HG02623 (cell line): ENCODE results near the gene BLTP2.
"Not testable (repeated sequence)": the region's sequence is repeated elsewhere in the genome, so short reads cannot be mapped to it uniquely, and the experiment has no call there.

Experiments used
- ATAC-seq: cut with Tn5 transposase; IDR thresholded peaks from one replicate; pipeline ENCODE4 v1.9.1; 2021; ENCODE audit warnings: moderate library complexity; ENCODE audit not compliant: unreplicated experiment

BLTP2 gene

DNA sequence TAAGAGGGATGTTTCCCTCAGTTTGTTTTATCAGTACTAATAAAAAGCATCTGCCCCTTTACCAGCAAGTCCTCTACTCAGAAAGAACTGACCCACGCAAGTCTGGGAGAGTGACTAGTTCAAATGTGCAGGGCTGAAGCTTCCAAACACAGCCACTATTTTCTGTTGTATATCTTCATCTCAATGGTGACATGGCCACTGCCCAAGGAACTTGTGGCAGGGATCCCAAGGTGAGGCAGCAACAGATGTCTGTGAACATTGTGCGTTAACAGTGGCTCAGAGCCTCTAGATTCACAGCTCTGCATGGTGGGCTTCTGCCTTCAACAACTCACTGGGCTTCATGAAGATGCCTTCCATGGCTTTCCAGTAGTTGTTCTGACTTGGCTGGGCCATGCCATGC, 3.7 kb upstream of the BLTP2 start:
- ATAC-seq = no peak

DNA sequence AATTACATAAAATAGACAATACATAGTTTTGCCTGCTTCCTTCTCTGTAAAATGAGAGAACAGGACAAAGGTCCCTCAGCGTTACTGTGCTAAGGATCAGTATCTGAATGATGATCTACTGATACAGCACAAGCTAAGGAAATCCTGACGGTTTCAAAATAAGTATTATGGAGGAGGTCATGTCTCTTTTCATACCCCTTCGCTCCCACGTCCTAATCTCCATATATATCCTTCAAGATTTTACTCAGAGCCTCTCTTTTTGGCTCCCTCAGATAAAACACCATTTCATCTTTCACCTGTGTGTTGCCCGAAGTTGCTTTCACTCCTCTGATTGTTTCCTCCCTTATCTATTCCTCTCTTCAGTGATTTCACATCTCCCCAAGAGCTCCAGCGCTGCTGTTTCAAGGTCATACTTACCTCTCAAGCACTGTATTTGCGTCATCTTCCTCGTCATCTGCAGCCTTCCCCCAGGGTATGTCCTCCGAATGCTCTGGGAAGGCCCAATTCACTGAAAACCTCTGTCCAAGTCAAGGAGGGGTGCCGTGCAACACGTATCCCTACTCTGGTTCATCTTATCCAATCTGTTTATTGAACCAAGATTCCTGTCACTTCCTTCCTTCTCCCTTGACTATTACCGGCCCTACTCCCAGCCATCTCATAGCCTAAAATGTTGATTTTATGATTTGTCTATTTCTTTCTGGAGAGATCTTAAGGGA, 1.2 kb upstream of the BLTP2 start:
- no peak for ATAC-seq

DNA sequence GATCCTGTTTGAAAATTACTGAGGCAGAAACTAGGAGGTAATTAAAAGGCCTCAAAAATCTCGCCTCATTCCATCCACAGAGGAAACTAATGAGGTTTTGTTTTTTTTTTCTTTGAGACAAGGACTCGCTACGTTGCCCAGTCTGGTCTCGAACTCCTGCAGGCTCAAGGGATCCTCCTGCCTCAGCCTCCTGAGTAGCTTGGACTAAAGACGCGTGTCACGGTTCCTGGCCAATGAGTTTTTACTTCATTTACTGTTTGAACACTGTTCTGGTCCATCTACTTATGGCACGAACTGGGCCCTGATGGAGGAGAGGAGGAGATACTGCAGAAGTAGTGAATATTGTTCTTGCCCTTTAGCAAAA, 600 bp upstream of the BLTP2 start:
- no peak for ATAC-seq

DNA sequence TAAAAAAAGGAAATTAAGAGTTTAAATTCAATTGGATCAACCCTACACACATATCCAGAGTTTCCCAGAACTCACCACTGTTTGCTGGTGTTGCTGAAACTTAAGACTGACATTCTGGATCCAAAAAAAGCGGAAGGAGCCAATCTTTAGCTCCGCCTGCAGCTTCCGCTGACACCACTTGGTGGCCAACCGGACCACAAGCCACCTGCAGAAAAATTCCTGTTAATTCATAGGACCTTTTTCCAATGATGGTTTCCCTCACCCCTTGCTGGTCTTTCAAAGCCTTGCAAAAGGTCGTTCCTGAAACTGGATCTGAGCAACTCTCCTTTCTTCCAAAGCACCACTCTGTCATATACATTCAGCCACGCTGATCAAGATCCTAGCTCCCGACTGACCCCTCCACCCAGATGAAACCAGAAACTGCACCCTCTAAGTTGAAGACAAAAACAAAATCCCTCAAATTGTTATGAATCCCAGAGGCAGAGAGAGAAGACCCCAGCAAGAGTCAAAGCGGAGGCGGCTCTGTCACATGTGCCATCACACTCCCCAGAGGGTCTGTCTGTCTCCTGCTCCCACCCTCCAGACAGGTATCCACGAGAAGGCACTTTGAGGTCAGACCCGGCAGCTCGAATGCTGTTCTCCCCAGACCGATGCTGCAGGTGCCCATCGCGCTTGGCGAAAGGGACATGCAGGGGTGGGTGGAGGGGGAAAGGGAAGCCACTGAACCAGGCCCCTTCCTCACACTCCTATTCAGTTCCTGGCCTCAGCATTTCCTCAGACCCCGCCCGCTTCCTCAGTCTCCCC, 773 bp downstream of the BLTP2 start:
- peak; percentile 9 for ATAC-seq

DNA sequence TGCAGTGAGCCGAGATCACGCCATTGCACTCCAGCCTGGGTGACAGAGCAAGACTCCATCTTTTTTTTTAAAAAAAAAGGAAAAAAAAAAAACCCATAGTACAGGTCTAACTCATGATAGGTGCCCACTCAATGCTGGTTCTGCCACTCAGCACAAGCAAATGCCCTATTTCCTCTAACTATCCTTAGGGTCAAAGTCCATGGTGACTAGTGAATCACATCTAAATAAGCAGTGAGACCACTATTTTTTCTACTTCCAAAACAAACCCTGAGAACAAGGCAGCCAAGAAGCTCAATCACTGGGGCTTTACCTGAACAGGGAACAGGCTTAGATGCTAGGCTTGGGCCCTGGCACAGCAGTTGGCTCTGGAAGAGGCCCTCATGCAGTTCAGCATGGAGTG, 3.4 kb downstream of the BLTP2 start:
- no peak for ATAC-seq

DNA sequence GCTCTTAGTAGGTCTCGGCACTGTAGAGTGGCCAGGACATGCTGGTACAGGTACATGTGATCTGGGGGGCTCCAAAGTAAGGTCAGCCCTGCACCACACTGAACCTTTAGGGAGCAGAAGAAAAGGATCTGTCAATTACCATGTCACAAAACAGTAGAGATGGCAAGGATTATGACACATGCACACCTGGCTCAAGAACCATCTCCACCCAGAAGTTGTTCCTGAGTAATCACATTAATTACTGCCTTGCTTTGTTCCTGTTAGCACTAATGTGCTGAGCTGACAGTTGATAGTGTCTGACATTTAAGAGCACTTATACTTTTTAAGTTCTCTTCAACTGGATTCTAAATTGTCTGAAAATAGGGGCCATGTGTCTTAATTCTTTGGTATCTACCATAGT, 9.5 kb downstream of the BLTP2 start:
- no peak for ATAC-seq

DNA sequence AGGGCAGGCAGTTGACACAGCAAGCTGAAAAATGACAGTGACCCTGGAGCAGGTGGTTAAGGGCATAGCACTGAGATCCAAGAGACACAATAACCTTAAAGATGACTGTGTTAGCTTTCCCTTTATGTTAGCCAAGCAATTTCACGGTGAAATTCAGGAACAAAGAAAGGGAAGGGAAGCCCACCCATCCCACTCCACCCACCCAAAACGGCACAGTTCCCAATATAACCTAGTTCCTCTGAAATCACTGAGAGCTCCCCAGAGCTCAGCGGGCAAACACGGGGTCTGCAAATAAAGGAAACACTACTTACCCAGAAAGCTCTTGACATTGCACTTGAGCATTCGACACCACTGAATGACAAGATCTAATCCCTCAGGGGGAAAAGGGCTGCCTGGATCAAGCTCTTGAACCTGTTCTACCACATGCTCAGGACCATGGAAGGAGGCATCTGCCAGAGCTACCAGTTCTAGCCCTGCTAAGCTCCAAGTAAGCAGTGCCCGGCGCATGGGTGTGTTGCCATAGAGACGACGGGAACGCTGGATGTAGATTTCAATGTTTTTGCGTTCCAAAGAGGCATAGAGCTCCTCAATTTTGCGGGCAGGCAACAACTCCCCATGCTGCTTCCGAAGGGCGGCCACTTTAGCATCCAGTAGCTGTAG, 10.6 kb downstream of the BLTP2 start:
- ATAC-seq = no peak

DNA sequence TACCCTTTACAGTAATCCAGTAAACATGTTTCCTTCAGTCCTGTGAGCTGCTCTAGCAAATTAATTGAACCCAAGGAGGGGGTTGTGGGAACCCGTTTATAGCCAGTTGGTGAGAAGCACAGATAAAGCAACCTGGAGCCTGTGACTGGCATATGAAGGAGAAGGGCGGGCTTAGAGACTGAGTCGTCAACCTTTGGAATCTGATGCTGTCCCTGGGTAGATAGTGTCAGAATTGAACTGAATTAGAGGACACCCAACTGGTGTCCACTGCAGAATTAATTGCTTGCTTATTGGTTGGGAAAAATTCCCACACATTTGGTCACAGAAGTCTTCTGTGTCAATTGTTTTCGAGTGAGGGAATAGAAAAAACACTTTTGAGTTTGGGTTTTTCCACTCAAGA, 18.1 kb downstream of the BLTP2 start:
- no peak for ATAC-seq

DNA sequence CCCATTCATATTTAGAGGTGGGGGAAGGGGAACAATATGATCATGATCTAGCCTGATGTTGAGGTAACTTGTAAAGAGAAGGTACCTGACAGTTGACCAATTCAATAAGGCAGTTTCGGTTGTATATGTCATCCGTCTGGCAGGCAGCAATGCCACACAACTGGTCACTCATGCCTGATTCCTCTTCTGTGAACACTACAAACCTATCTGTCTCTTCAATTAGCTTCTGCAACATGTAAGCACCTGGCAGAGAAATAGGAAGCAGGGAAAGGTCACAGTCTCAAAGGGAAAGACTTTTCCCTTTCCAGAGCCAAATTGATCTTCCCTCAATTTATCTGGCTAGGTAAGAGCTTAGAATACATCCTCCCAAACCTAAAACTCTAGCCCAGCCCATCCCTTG, 20.8 kb downstream of the BLTP2 start:
- ATAC-seq = no peak

DNA sequence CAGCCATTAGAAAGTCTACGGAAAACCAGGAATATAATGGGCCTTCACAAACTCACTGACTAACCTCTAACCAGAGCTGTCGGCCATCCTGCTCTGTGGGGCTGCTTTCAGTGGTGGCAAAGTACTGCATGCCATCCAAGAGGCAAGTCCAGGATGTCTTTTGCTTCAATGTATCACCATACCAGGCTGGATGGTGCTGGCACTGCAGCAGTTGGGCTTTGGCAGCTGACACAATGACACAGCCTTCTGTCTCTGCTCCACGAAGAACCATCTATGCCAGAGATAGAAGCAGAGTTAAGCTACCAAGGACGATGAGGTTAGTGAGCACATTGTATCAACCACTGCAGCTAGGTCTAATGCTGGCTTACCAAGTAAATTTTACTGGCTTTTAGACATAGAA, 21.3 kb downstream of the BLTP2 start:
- ATAC-seq = no peak

DNA sequence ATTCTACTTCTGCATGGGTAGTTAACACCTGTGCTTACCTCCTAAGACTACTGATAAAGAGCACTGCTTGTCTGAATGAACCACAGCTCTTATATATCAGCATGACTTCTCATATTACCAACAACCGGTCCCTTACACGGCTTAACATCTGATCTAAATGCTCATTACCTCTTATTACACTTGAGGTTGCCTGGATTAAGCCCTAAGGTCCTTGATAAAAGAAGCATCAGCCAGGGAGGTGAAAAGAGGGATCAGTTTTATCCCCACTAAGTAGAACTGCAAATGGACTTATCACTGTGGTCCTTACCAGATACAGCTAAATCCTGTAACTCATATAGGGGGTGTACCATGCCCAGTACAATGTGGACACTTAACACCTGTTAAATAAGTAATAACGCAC, 22.8 kb downstream of the BLTP2 start:
- no peak for ATAC-seq

DNA sequence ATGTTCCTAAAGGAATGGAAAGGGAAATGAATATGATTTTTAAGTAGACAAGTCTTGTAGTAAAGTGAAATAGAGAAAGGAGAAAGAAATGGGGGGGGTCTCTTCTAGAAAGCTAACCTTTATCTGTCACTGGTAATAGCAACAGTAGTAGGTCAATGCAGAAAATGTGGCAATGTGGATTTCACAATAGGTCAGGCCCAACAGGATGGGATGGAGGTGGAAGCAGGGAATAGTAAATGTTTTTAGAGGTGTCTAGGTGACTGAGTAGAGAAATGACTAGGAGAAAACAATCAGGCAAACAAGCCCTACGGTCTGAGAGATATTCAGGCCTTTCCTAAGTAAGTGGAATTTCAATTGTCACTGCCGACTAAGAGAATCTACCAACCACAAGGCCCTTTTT, 24.9 kb downstream of the BLTP2 start:
- ATAC-seq = no peak

DNA sequence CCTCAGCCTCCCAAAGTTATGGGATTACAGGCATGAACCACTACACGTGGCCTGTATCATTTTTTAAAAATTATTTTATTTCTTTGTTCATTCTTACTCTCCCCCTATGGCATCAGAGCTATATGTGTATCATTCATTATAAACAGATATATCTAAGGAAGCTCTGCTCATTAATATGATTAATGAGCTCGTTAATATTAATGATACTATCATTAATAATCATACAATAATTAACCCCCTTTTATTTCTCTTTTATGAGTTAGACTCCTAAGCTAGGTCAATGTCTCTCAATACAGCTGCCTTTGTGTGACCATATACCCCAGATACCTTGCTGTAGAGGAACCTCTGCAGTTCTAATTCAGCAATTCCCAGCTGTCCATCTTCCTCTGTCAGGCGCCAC, 26.5 kb downstream of the BLTP2 start:
- ATAC-seq = no peak

DNA sequence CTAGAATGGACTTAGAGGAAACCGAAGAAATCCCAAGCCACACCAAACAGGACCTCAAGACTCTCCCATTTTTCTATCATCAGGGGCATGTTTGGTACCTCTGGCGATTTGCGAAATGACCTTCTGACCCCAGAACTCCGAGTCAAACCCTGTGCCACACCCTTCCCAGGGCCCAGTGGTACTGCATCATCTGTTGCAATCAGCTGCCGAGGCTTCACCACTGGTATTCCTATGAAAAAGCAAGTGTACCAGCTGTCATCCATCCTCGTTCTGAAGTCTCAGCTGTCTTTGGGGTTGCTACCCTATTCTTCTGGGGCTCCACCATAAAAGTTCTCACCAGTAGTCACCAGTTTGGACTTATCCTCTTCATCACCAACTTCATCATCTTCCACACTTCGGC, 28.7 kb downstream of the BLTP2 start:
- ATAC-seq = no peak

DNA sequence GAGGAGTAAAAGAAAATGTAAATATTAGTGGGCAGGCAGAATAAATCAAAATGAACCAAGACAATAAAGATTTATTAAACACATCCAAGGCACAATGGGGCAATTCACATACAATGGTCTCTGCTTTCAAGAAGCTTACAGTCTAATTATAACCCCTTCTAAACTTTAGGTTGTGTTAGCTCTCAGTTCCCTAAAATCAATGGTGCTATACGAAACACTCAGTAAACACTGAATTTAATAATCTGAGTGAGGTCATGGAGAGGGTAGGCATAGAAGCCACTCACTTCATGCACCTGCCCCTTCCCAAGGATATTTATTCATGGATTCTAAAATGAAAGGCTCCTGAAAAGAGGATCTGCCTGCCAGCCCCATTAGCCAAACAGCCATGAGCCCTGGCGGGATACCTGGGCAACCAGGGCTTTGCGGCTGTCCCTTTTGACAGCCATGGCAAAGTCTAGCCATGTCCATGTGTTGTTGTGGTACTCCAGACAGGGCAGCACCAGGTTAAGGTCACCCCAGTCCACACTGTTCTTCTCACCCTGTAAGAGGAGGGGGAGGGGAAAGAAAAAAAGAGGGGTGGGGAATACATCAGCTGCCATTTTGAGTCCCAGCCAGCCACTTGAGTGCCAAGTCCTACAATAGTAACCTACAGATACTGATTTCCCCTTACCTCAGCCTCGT, 29.6 kb downstream of the BLTP2 start:
- no peak for ATAC-seq

DNA sequence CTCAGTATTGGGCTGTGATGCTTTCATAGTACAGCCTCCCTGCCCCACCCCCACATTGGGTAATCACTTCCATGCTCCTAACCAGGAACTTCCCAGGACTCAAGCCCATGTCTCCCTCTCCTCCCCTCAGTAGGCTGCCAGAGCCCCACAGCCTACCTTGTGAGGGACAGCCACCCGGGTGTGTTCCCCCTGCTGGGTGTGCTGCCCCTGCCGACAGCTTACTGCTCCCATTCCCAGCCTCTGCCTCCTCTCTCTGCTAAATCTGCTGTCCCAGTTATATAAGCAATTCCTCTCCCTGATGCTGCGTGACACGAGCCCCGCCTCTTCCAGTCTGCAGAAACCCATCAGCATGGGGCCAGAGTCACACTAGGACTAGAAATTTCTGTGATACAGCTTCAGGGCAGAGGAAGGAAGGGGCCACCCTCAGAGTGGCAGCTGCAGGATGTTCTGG, 31.0 kb downstream of the BLTP2 start, which contains the start of gene RSKR:
Gene RSKR (minus strand): TSS at position 255 of the 451 bp plus-strand sequence. CDS start 24 bp downstream, at position 231.
- ATAC-seq = no peak

DNA sequence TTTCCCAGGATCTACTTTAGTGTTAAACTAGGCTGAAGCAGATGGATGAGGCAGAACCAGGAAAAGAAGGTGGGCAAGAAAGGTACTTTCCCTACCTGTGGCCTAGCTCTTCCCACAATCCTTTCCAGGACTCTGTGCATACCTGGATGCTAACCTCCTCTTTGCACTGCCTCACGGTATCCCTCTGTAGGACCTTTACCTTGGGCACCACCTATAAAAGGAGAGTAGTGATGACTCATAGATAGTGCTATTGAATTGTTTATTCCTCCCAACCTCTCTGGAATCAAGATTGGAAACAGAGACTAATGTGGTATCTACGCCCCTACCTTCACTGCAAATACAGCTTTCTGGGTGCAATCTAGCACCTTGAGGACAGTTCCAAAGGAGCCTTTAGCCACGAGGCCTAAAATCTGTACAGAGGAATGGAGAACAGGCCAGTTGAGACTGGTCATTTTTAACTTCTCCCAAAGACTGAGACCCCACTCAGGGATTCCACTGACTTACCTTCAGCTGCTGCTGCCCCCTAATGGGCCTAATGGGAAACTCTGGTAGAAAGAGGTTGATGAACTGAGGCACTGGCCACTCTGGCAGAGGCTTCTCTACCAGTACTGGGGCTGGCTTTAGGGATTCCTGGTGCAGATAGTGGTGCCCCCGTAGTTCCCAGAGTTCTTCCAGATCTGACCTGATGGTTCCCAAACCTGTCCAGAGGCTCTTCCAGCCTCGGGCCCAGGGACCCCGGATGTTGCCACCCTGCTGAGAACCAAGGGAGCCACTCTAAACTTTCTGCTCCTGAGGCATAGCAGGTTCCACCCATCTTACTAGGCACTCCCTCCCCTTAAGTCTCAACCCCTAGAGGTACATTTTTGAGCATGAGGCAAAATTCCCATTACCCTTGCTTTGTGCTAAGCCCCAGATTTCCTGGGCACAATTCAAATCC, 31.8 kb downstream of the BLTP2 start:
- no peak for ATAC-seq

DNA sequence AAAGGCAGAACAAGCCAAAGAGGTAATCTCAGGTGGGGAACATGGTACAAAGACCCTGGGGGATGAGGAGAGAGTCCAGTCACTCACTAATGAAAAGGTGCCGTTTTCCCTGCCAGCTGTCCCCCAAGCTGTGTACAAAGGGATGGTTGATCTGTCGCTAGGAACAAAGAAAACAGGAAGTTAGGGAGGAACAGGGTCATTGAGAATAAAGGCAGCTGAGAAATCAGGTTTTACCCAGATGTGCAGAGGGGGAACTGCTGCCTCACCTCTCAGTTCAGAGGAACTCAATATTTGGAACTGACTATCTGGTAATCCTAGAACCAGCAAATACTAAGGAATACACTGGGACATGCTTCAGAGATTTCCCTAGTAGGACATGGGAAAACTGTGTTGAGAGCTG, 32.4 kb downstream of the BLTP2 start:
- no peak for ATAC-seq

DNA sequence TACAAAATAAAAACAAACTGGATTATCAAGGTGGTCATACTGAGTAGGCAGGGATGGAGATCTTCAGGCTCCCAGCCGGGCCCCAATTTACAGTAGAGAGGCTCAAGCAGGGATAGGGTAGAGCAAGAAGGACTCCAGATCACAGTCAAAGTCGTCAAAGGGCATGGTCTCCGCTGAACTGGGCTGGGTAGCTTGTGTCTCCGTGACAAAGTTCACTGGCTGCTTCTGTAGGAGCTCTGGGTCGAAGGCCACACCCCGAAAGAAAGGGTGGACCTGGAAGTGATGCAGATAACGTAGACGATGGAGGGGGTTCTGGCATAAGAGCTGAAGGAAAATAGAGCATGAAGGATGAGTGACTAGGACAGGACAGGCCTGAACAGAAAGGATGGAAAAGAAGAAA, 34.6 kb downstream of the BLTP2 start:
- no peak for ATAC-seq

DNA sequence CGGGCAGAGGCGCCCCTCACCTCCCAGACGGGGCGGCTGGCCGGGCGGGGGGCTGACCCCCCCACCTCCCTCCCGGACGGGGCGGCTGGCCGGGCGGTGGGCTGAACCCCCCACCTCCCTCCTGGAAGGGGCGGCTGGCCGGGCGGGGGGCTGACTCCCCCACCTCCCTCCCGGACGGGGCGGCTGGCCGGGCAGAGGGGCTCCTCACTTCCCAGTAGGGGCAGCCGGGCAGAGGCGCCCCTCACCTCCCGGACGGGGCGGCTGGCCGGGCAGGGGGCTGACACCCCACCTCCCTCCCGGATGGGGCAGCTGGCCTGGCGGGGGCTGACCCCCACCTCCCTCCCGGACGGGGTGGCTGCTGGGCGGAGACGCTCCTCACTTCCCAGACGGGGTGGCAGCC, 40.9 kb downstream of the BLTP2 start:
- not testable (repeated sequence) for ATAC-seq
